Nephron (organoid): ENCODE results near the gene RNASE12.

ENCODE experiments used
- H3K27ac Mint-ChIP-seq, 3 experiments: 2 replicates each; pipeline ENCODE4 v1.8.0; 2020; ENCODE audit warnings: mixed read lengths in 3 of 3, mild to moderate bottlenecking in 2 of 3, moderate library complexity in 1 of 3
- H3K27me3 Mint-ChIP-seq: 2 replicates; pipeline ENCODE4 v1.8.0; 2021; ENCODE audit warnings: low read depth, mild to moderate bottlenecking, moderate library complexity, mixed read lengths
- H3K36me3 Mint-ChIP-seq: 2 replicates; pipeline ENCODE4 v1.8.0; 2020; ENCODE audit warnings: low read depth, mixed read lengths
- H3K4me1 Mint-ChIP-seq: 2 replicates; pipeline ENCODE4 v1.8.0; 2020; ENCODE audit warnings: mixed read lengths
- H3K4me3 Mint-ChIP-seq, 3 experiments: 2 replicates each; pipeline ENCODE4 v1.8.0; 2020; ENCODE audit warnings: mild to moderate bottlenecking in 3 of 3, mixed read lengths in 3 of 3, moderate library complexity in 2 of 3
- H3K9me3 Mint-ChIP-seq: 2 replicates; pipeline ENCODE4 v1.8.0; 2020; ENCODE audit warnings: mixed read lengths
- TF ChIP-seq, protein P1 (sequence below), 3 experiments: fragments of 200-600 bp; sonication (generic); IDR thresholded peaks; one replicate each; pipeline ENCODE4 v1.5.0; 2021; ENCODE audit warnings: antibody characterized with exemption in 3 of 3; ENCODE audit not compliant: unreplicated experiment in 3 of 3

Gene RNASE12

DNA sequence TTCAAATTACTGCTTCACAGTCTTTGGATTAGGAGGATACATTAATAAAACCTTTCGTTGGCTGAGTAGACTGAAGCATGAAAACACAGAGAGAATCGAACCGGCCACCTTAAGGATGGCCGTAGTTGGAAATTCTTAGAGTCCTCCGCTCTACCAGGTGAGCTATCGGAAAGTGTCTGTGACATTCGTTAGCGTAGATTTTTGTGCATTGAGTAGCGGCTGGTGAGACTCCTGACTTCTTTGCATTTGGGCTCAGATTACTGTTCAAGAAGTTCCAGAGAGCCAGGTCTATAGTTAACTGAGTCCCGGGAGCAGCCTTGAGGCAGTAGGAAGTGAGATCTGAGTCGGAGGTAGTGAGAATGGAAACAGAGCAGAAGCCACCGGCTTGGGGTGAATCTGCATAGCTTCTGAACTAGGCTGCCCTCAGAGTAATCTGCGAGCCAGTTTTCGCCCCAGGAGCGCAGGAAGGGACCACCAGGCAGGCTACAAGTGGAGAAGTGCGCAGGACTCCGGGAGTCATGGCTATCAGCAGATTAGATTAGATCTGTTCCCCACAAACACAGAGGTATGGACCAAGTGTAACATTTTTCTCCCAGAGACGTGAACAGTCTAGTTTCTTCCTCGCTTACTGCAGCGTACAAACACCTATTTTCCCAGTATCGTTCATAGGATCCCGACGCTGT lies 39.3 kb upstream of the RNASE12 start:
- TF ChIP-seq, protein P1, sequence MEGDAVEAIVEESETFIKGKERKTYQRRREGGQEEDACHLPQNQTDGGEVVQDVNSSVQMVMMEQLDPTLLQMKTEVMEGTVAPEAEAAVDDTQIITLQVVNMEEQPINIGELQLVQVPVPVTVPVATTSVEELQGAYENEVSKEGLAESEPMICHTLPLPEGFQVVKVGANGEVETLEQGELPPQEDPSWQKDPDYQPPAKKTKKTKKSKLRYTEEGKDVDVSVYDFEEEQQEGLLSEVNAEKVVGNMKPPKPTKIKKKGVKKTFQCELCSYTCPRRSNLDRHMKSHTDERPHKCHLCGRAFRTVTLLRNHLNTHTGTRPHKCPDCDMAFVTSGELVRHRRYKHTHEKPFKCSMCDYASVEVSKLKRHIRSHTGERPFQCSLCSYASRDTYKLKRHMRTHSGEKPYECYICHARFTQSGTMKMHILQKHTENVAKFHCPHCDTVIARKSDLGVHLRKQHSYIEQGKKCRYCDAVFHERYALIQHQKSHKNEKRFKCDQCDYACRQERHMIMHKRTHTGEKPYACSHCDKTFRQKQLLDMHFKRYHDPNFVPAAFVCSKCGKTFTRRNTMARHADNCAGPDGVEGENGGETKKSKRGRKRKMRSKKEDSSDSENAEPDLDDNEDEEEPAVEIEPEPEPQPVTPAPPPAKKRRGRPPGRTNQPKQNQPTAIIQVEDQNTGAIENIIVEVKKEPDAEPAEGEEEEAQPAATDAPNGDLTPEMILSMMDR (IDR thresholded peaks at IDR 0.05; ENCODE audit: unreplicated experiment in 3 of 3), result no peak
- Mint-ChIP-seq H3K9me3 (peaks cover 6% of the 10 kb centered on the region), H3K27me3 (peaks cover 97% of the 10 kb centered on the region), H3K27ac (peak overlapping the region in 2 of 3 experiments; percentile 16 to 23), H3K4me1 (peaks cover 42% of the 10 kb centered on the region), H3K36me3 (no peaks in the 10 kb centered on the region), H3K4me3 (peak overlapping the region; percentile 83 to 87 (median 85))

GRCh38 chr14:20628063-20628854 lies 37.1 kb upstream of the RNASE12 start:
- peaks cover 2% of the 10 kb centered on the region for H3K9me3 Mint-ChIP-seq
- peaks cover 97% of the 10 kb centered on the region for H3K27me3 Mint-ChIP-seq
- no peaks in the 10 kb centered on the region for H3K36me3 Mint-ChIP-seq
- TF ChIP-seq, protein P1 (IDR thresholded peaks at IDR 0.05; ENCODE audit: unreplicated experiment in 3 of 3), result no peak
- H3K4me1 Mint-ChIP-seq, result peaks cover 58% of the 10 kb centered on the region
- no peak overlapping the region for H3K27ac Mint-ChIP-seq
- H3K4me3 Mint-ChIP-seq, result peak overlapping the region; percentile 5 to 48 (median 21)

DNA sequence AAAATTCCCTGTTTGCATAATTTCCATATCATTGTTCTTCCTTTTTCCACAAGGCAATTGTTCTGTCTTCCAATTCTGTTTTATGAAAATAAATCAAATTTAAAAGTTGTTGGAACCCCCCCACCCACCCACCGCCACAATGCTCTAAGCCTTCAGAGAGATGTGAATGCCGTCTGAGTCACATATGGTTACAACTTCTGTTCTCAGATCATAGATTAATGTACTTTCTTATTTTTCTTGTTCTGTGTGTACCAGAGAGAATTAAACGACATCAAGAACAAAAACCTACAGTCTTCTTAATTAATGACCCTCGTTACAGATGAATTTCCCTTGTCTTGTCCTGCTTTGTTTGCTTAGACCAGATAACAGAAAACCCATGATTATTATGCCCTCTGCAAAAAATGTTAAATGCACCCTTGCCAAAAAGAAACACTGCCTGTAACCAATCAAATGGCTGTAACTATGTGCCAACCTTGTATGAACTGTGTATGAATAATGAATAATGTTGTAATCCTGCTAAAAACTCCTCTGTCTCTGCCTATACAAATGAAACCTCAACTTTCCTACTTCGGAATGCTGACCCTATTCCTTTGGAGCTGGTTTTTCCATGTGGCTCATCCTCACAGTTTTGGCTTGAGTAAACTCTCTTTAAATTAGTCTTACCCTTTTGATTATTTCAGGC lies 36.3 kb upstream of the RNASE12 start:
- Mint-ChIP-seq H3K4me3 (peak overlapping the region; percentile 5 to 86 (median 21)), H3K27me3 (peaks cover 97% of the 10 kb centered on the region), H3K9me3 (peaks cover 2% of the 10 kb centered on the region), H3K4me1 (peaks cover 50% of the 10 kb centered on the region), H3K27ac (no peak overlapping the region), H3K36me3 (no peaks in the 10 kb centered on the region)
- TF ChIP-seq, protein P1 (IDR thresholded peaks at IDR 0.05; ENCODE audit: unreplicated experiment in 3 of 3), result no peak

- H3K4me3 Mint-ChIP-seq, result peak overlapping the region; percentile 74 to 86 (median 83)
- peaks cover 96% of the 10 kb centered on the region for H3K27me3 Mint-ChIP-seq
- H3K27ac Mint-ChIP-seq, result no peak overlapping the region
- peaks cover 48% of the 10 kb centered on the region for H3K4me1 Mint-ChIP-seq
- TF ChIP-seq, protein P1 (IDR thresholded peaks at IDR 0.05; ENCODE audit: unreplicated experiment in 3 of 3), result no peak
- peaks cover 2% of the 10 kb centered on the region for H3K9me3 Mint-ChIP-seq
- H3K36me3 Mint-ChIP-seq, result no peaks in the 10 kb centered on the region
Observed at GRCh38 chr14:20626274-20626673, 35.1 kb upstream of the RNASE12 start.

DNA sequence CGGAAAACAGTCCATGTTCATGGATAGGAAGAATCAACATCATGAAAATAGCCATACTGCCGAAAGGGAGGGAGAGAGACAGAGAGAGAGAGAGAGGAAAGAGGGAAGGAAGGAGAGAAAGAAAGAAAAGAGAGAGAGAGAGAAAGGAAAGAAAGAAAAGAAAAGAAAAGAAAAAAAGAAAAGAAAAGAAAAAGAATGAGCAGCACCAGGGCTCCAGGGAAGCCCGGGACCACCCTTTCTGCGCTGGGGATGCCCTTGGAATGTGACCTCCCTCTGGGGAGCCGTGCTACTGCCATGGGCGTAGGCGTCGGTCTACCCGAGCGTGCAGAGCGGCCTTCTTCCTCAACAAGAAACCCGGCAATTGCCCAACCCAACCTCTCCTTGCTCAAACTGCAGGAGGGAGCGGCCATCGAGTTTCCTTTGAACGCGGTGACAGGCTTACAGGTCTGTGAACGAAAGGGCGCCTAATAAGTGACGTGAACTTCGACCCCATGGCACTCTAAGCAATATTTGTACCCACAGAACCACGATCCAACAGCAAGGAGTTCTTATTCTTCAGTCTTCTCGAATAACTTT lies 33.4 kb upstream of the RNASE12 start:
- Mint-ChIP-seq H3K27me3 (peaks cover 80% of the 10 kb centered on the region), H3K4me3 (peak overlapping the region; percentile 74 to 86 (median 83)), H3K36me3 (no peaks in the 10 kb centered on the region), H3K27ac (no peak overlapping the region), H3K4me1 (peaks cover 37% of the 10 kb centered on the region), H3K9me3 (peaks cover 2% of the 10 kb centered on the region)
- TF ChIP-seq, protein P1 (IDR thresholded peaks at IDR 0.05; ENCODE audit: unreplicated experiment in 3 of 3), result no peak
